ENCODE data around the gene SYNE1.

SYNE1 gene

GRCh38 chr6:152117156-152118133, 519.7 kb downstream of the SYNE1 start:
- DNase-seq (ENCODE audit: low read depth) = no peak
- H3K4me3 ChIP-seq (ENCODE audit: low read depth, low read length) = no peak overlapping the region
- TF ChIP-seq CTCF (IDR thresholded peaks at IDR 0.05; ENCODE audit: control insufficient read depth, extremely low read depth, insufficient read depth) = no peak

- no peak overlapping the region for H3K4me3 ChIP-seq (ENCODE audit: low read depth, low read length)
- TF ChIP-seq CTCF (IDR thresholded peaks at IDR 0.05; ENCODE audit: control insufficient read depth, extremely low read depth, insufficient read depth) = no peak
- DNase-seq (ENCODE audit: low read depth) = no peak
These were observed 524.5 kb downstream of the SYNE1 start for GRCh38 chr6:152112491-152113261.

GRCh38 chr6:152110886-152111820, 526.0 kb downstream of the SYNE1 start:
- no peak for TF ChIP-seq CTCF (IDR thresholded peaks at IDR 0.05; ENCODE audit: control insufficient read depth, extremely low read depth, insufficient read depth)
- no peak for DNase-seq (ENCODE audit: low read depth)
- H3K4me3 ChIP-seq (ENCODE audit: low read depth, low read length) = no peak overlapping the region

- DNase-seq (ENCODE audit: low read depth) = no peak
- TF ChIP-seq CTCF (IDR thresholded peaks at IDR 0.05; ENCODE audit: control insufficient read depth, extremely low read depth, insufficient read depth) = no peak
These were observed 529.2 kb downstream of the SYNE1 start for GRCh38 chr6:152107973-152108372.

GRCh38 chr6:152100183-152100618, 537.0 kb downstream of the SYNE1 start:
- no peak for DNase-seq (ENCODE audit: low read depth)
- no peak for TF ChIP-seq CTCF (IDR thresholded peaks at IDR 0.05; ENCODE audit: control insufficient read depth, extremely low read depth, insufficient read depth)

More at GRCh38 chr6:152107973-152108372, 529.2 kb downstream of the SYNE1 start:
- H3K4me3 ChIP-seq (ENCODE audit: low read depth, low read length) = no peak overlapping the region

More at GRCh38 chr6:152100183-152100618, 537.0 kb downstream of the SYNE1 start:
- no peak overlapping the region for H3K4me3 ChIP-seq (ENCODE audit: low read depth, low read length)
